ENCODE measurements around the gene UBE2G2. TPM values are rescaled to one million over a fixed set of nuclear protein-coding genes. Genes with fewer than 3 reads are reported as not detected.

UBE2G2 gene
- total RNA-seq, 1 experiment from 2014 or later, result 147 TPM

DNA sequence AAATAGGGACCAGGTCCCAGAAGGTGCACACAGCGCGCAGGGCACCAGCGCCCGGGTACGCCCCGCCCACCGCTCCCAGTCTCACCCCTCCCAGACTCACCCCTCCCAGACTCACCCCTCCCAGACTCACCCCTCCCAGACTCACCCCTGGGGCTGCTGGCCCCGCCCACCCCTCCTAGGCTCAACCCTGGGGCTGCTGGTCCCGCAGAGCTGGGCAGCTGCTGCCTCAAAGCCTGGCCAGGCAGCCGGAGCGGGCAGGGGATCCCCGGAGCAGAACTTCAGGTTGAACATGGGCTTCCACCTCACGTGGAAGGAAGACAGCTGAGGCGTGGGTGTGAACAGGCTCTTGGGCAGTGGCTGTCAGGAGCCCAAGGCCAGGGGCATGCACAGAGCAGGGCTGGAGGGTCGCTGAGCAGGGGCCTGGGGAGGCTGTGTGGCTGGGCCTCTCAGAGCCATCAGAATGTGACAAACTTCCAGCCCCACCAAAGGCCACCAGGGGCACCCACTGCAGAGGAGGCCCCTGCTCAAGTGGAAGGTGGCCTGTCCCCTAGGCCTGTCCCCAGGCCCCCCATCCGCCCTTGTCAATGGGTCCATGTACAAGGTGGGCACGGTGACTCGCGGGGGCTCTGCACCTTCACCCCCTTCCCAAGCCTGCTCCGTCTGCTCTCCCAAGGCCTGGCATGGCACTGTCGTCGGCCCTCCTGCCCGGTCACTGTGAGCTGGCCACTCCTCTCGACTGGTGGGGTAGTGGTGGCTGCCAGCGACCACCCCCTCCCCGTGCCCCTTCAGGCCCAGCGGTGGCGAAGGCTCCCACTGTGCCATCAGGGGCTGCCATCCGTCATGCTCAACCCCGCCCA lies 36.6 kb upstream of the UBE2G2 start:
- H3K27me3 Mint-ChIP-seq (ENCODE audit: insufficient read depth, unreplicated experiment), result no peaks in the 10 kb centered on the region
- CTCF ChIA-PET, result no interaction called here
- TF ChIP-seq, protein P1, sequence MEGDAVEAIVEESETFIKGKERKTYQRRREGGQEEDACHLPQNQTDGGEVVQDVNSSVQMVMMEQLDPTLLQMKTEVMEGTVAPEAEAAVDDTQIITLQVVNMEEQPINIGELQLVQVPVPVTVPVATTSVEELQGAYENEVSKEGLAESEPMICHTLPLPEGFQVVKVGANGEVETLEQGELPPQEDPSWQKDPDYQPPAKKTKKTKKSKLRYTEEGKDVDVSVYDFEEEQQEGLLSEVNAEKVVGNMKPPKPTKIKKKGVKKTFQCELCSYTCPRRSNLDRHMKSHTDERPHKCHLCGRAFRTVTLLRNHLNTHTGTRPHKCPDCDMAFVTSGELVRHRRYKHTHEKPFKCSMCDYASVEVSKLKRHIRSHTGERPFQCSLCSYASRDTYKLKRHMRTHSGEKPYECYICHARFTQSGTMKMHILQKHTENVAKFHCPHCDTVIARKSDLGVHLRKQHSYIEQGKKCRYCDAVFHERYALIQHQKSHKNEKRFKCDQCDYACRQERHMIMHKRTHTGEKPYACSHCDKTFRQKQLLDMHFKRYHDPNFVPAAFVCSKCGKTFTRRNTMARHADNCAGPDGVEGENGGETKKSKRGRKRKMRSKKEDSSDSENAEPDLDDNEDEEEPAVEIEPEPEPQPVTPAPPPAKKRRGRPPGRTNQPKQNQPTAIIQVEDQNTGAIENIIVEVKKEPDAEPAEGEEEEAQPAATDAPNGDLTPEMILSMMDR (IDR thresholded peaks at IDR 0.05; ENCODE audit: unreplicated experiment), result no peak
- no peak overlapping the region for H3K4me3 Mint-ChIP-seq (ENCODE audit: unreplicated experiment)
- no peak for DNase-seq (ENCODE audit: unreplicated experiment)
- no peaks in the 10 kb centered on the region for H3K36me3 Mint-ChIP-seq (ENCODE audit: insufficient read depth, unreplicated experiment)
- intact Hi-C loops (cut with micrococcal nuclease), result no loop called here
- no peaks in the 10 kb centered on the region for H3K9me3 Mint-ChIP-seq (ENCODE audit: unreplicated experiment)
- H3K27ac Mint-ChIP-seq (ENCODE audit: low read depth, unreplicated experiment), result no peak overlapping the region
- POLR2A ChIA-PET, result no interaction called here
- no TSS peak for BruUV-seq (replicated peaks)
- peaks cover 5% of the 10 kb centered on the region for H3K4me1 Mint-ChIP-seq (ENCODE audit: insufficient read depth, unreplicated experiment)

DNA sequence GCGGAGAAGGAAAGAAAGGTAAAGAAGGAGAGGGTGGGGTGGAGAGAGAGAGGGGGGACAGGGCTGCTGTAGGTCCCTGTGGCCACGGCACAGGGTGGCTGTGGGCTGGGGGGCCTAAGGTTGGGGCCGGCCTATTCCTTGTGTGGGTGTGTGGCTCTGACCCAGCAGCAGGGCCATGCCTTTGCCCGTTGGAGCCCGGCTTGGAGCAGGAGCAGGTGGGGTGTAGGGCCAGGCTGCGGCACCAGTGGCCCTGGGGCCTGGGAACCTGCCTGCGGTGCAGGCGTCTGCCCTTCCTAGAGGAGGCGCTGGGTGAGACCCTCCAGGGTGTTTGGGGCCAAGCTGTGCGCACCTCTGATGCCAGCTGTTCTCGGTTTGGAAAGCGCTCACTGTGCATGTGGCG lies 35.9 kb upstream of the UBE2G2 start:
- no peaks in the 10 kb centered on the region for H3K27me3 Mint-ChIP-seq (ENCODE audit: insufficient read depth, unreplicated experiment)
- BruUV-seq (replicated peaks), result no TSS peak
- TF ChIP-seq, protein P1 (IDR thresholded peaks at IDR 0.05; ENCODE audit: unreplicated experiment), result no peak
- ChIA-PET POLR2A (no interaction called here), CTCF (no interaction called here)
- H3K9me3 Mint-ChIP-seq (ENCODE audit: unreplicated experiment), result no peaks in the 10 kb centered on the region
- intact Hi-C loops (cut with micrococcal nuclease), result no loop called here
- no peak overlapping the region for H3K27ac Mint-ChIP-seq (ENCODE audit: low read depth, unreplicated experiment)
- H3K4me3 Mint-ChIP-seq (ENCODE audit: unreplicated experiment), result no peak overlapping the region
- no peaks in the 10 kb centered on the region for H3K36me3 Mint-ChIP-seq (ENCODE audit: insufficient read depth, unreplicated experiment)
- H3K4me1 Mint-ChIP-seq (ENCODE audit: insufficient read depth, unreplicated experiment), result peaks cover 5% of the 10 kb centered on the region
- no peak for DNase-seq (ENCODE audit: unreplicated experiment)

DNA sequence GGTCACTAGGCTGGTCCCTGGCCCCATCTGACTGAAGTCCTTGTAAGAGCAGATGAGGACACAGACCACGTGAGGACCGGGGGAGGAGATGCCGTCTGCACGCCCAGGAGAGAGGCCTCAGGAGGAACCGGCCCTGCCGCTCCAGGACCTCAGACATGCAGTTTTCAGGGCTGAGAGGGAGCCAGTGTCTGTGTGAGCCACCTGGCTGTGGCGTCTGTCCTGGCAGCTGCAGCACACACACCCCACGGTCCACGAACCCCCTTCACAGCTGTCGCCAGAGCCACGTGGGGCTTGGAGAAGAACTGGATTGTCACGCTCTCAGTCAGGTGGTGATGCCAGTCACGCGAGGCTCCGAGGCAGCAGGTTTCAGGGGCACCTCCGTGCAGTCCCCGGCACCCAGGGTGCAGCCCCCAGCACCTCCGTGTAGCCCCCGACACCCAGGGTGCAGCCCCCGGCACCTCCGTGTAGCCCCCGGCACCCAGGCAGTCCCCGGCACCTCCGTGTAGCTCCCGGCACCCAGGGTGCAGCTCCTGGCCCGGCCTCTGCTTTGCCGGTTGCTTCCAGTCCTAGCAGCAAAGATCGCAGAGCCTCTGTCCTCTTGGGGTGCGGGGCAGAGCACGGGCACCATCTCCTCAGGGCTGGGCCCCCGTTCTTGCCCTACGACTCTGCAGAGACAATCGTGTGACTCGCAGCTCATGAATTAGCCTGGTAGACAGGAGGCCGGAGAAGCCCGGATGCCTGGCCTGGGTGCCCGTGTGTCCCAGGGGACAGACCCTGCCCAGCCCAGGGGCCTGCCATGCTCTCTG lies 35.2 kb upstream of the UBE2G2 start:
- no peak for DNase-seq (ENCODE audit: unreplicated experiment)

DNA sequence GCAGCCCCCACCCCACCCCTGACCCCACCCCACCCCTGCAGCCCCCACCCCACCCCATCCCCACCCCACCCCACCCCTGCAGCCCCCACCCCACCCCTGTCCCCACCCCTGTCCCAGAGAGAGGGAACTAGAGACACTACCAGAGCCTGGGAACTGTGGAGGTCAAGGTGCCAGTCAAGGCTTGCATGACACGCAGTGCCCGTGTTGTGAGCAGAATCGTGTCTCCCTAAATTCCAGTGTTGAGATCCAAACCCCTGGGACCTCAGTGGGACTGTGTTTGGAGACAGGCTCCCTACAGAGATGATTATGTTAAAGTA lies 34.7 kb upstream of the UBE2G2 start:
- no peak overlapping the region for H3K4me3 Mint-ChIP-seq (ENCODE audit: unreplicated experiment)
- no peak overlapping the region for H3K27ac Mint-ChIP-seq (ENCODE audit: low read depth, unreplicated experiment)
- H3K9me3 Mint-ChIP-seq (ENCODE audit: unreplicated experiment), result no peaks in the 10 kb centered on the region
- intact Hi-C loops (cut with micrococcal nuclease), result no loop called here
- CTCF ChIA-PET, result no interaction called here
- BruUV-seq (replicated peaks), result no TSS peak
- POLR2A ChIA-PET, result no interaction called here
- H3K36me3 Mint-ChIP-seq (ENCODE audit: insufficient read depth, unreplicated experiment), result no peaks in the 10 kb centered on the region
- DNase-seq (ENCODE audit: unreplicated experiment), result no peak
- H3K4me1 Mint-ChIP-seq (ENCODE audit: insufficient read depth, unreplicated experiment), result peaks cover 5% of the 10 kb centered on the region
- TF ChIP-seq, protein P1 (IDR thresholded peaks at IDR 0.05; ENCODE audit: unreplicated experiment), result no peak
- peaks cover 2% of the 10 kb centered on the region for H3K27me3 Mint-ChIP-seq (ENCODE audit: insufficient read depth, unreplicated experiment)

More for the DNA sequence above, 35.2 kb upstream of the UBE2G2 start:
- TF ChIP-seq, protein P1 (IDR thresholded peaks at IDR 0.05; ENCODE audit: unreplicated experiment), result no peak
- BruUV-seq (replicated peaks), result no TSS peak
- H3K4me1 Mint-ChIP-seq (ENCODE audit: insufficient read depth, unreplicated experiment), result peaks cover 5% of the 10 kb centered on the region
- no peak overlapping the region for H3K4me3 Mint-ChIP-seq (ENCODE audit: unreplicated experiment)
- no peaks in the 10 kb centered on the region for H3K27me3 Mint-ChIP-seq (ENCODE audit: insufficient read depth, unreplicated experiment)
- H3K27ac Mint-ChIP-seq (ENCODE audit: low read depth, unreplicated experiment), result no peak overlapping the region
- no peaks in the 10 kb centered on the region for H3K9me3 Mint-ChIP-seq (ENCODE audit: unreplicated experiment)
- H3K36me3 Mint-ChIP-seq (ENCODE audit: insufficient read depth, unreplicated experiment), result no peaks in the 10 kb centered on the region
- POLR2A ChIA-PET, result no interaction called here
- CTCF ChIA-PET, result no interaction called here
- intact Hi-C loops (cut with micrococcal nuclease), result no loop called here
